Measurements from ENCODE around the gene ARID3A. TPM values are rescaled to one million over a fixed set of nuclear protein-coding genes. Genes with fewer than 3 reads are reported as not detected.

The ARID3A gene
- total and polyA plus RNA-seq, 2 of the 8 experiments (the other 6 are each of a cell fraction or from before 2014, with no cell fraction given) = 40.5 to 77.4 TPM

DNA sequence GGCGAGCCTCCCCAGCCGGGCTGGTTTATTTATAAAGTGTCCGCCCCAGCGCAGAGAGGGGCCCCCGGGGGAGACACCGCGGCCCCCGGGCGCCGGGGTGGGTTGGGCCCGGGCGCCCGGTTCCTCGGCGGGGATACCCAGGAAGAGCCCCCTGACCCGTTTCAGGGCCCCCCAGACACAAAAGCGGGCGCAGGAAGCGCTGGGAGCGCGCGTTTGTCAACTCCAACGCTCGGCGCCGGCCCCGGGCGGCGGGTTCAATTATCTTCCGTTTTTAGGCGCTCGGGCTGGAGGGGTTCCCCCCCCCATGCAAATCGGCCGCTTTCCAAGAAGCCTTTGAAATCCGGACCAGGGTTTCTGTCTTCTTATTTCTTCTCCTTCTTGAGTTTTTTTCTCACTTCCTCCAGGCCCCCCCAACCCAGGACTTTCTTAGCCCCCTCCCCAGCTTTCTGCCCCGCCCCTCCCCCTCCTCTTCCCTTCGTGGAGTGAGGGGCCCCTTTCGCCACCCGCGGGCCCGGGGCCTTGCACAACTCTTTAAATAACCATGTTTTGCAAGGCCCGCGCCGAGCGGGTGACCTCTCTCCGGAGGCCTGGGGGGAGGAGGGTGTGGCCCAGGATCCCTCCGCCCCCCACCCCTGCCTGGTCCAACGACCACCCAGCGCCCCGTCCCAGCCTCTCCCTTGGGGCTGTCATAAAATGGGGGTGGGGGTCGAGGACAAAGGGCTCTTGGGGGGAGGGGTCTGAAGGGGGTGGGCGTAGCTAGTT, 935 bp downstream of the ARID3A start:
- CTCF ChIA-PET (ENCODE audit: partially characterized antibody) = interaction anchor here (0.6 to 1.5 kb wide), 4 partner anchors 36 to 341 kb away, joined by 3 to 5 read pairs (median 3); partner anchors contain the start of gene WDR18
- no peak for FAIRE-seq
- Histone ChIP-seq H2BK5ac (ENCODE audit: low read depth, low read length) (no peak overlapping the region), H3K18ac (ENCODE audit: extremely low read depth, low read length) (no peak overlapping the region), H3K27me3 (replicated peaks in 1 of 4; ENCODE audit: control insufficient read depth in 3 of 4, extremely low read depth in 1 of 4, insufficient read depth in 3 of 4, low read length in 3 of 4) (peaks cover 0 to 5% (median 0%) of the 10 kb centered on the region in 4 experiments; a peak in 1 of 7 replicates), H3K9me3 (ENCODE audit: insufficient read depth in 2 of 2, low read depth in 1 of 2, low read length in 1 of 2) (no peaks in the 10 kb centered on the region), H2AFZ (ENCODE audit: low read length) (no peak overlapping the region), H3K4me2 (ENCODE audit: insufficient read depth in 1 of 2, low read depth in 2 of 2, low read length in 2 of 2) (peak overlapping the region; percentile 63 to 71), H4K20me1 (replicated peaks in 1 of 2; ENCODE audit: control insufficient read depth in 1 of 2, insufficient read depth in 2 of 2, low read length in 2 of 2) (peaks cover 0 to 5% of the 10 kb centered on the region in 2 experiments), H2BK120ac (replicated peaks; ENCODE audit: low read depth, low read length) (no peak overlapping the region), H3K9ac (replicated peaks in 1 of 4; ENCODE audit: extremely low read depth in 1 of 4, low read depth in 3 of 4, low read length in 3 of 4) (no peak overlapping the region; a peak in 1 of 7 replicates), H2BK20ac (ENCODE audit: low read length) (no peak overlapping the region), H3K4ac (replicated peaks; ENCODE audit: insufficient read length, low read depth, low read length) (no peak overlapping the region), H3K79me2 (ENCODE audit: control insufficient read depth in 1 of 2, insufficient read depth in 2 of 2, low read length in 2 of 2) (peaks cover 0 to 19% of the 10 kb centered on the region in 2 experiments; a peak in 2 of 4 replicates), H2AK5ac (ENCODE audit: low read depth, low read length) (no peak overlapping the region), H2BK15ac (ENCODE audit: low read length) (no peak overlapping the region), H3K27ac (ENCODE audit: low read depth, low read length) (no peak overlapping the region), H3K14ac (ENCODE audit: insufficient read length) (no peak overlapping the region), H4K91ac (replicated peaks; ENCODE audit: insufficient read length, low read length) (no peak overlapping the region), H3K56ac (replicated peaks; ENCODE audit: insufficient read length, low read depth, low read length) (no peak overlapping the region), H3K23ac (ENCODE audit: insufficient read length) (no peak overlapping the region), H3K23me2 (ENCODE audit: low read depth, low read length) (peaks cover 6% of the 10 kb centered on the region), H3K4me1 (replicated peaks in 1 of 4; ENCODE audit: control insufficient read depth in 3 of 4, insufficient read depth in 4 of 4, low read length in 3 of 4) (peaks cover 2 to 8% (median 6%) of the 10 kb centered on the region in 4 experiments), H2BK12ac (ENCODE audit: low read depth, low read length) (no peak overlapping the region), H4K8ac (ENCODE audit: extremely low read depth, insufficient read depth, low read length) (no peak overlapping the region), H3K36me3 (ENCODE audit: control insufficient read depth in 2 of 4, insufficient read depth in 4 of 4, low read length in 3 of 4) (peaks cover 0 to 12% (median 6%) of the 10 kb centered on the region in 4 experiments; a peak in 2 of 8 replicates), H3K4me3 (ENCODE audit: extremely low read depth in 1 of 4, insufficient read depth in 2 of 4, low read depth in 3 of 4, low read length in 4 of 4) (peak overlapping the region; percentile 65 to 97 (median 76)), H3K79me1 (ENCODE audit: low read depth, low read length) (peaks cover 6% of the 10 kb centered on the region; the same call in 1 of the 2 replicates), H4K5ac (ENCODE audit: insufficient read length, low read depth, low read length) (no peak overlapping the region)
- no peak for TF ChIP-seq RFX5 (IDR thresholded peaks at IDR 0.05; ENCODE audit: borderline replicate concordance, low read depth, low read length)
- TF ChIP-seq SIN3A (conservative IDR thresholded peaks at IDR 0.05 in 1 of 2, IDR thresholded peaks at IDR 0.05 in 1 of 2; ENCODE audit: low read depth in 1 of 2, low read length in 2 of 2) = 0 out of 4 replicates have a peak, but pooled peaks of 1 of the 2 experiments have one; percentile 9
- WGBS, 2 experiments (ENCODE audit: extremely low coverage in 1 of 2, insufficient coverage in 1 of 2, insufficient read length in 1 of 2, insufficient replicate concordance in 2 of 2, low coverage in 1 of 2, low lambda C conversion rate in 2 of 2, missing lambda C conversion rate in 1 of 2) = 2% methylated on average over 38 of the region's 52 CpGs; no CpG with 5 or more reads in 1 of the 2 experiments
- POLR2A ChIA-PET (ENCODE audit: partially characterized antibody) = interaction anchor here (0.8 to 1.3 kb wide), 2 partner anchors 27 to 51 kb away, joined by 3 to 4 read pairs; no protein-coding TSS in a partner anchor
- DNase-seq (ENCODE audit: low read depth in 1 of 2, low spot score in 2 of 2) = no peak
